ENCODE data around the gene DPP3. TPM values are rescaled to one million over a fixed set of nuclear protein-coding genes. Genes with fewer than 3 reads are reported as not detected.

Gene DPP3
- total RNA-seq, 1 experiment from 2014 or later, result 135 TPM

GRCh38 chr11:66470015-66470414 lies 10.2 kb upstream of the DPP3 start:
- DNase-seq (no peak), ATAC-seq (no peak)
- intact Hi-C loops (cut with micrococcal nuclease), result no loop called here
- peaks cover 14% of the 10 kb centered on the region for H3K79me2 ChIP-seq (ENCODE audit: low read length)
- H4K20me1 ChIP-seq (ENCODE audit: low read length), result no peaks in the 10 kb centered on the region
- no peaks in the 10 kb centered on the region for H3F3A ChIP-seq (ENCODE audit: low read length, unreplicated experiment)
- H2AFZ ChIP-seq (ENCODE audit: low read length), result no peak overlapping the region
- no peak overlapping the region for H3K9ac ChIP-seq (ENCODE audit: low read length)
- ChIA-PET POLR2A (ENCODE audit: unreplicated experiment) (no interaction called here), CTCF (no interaction called here)
- no peaks in the 10 kb centered on the region for H3K27me3 ChIP-seq (ENCODE audit: low read length)
- H3K36me3 ChIP-seq (ENCODE audit: low read depth, low read length), result peaks cover 3% of the 10 kb centered on the region; the same call in 1 of the 2 replicates
- no peak overlapping the region for H3K4me2 ChIP-seq (ENCODE audit: low read length)
- no peaks in the 10 kb centered on the region for H3K9me3 ChIP-seq (ENCODE audit: low read length)
- no TSS peak for BruUV-seq (replicated peaks)
- peaks cover 16% of the 10 kb centered on the region for H3K4me1 ChIP-seq (ENCODE audit: insufficient read depth, low read length)
- TF ChIP-seq EZH2 (IDR thresholded peaks at IDR 0.05; ENCODE audit: low read length, unreplicated experiment), result no peak
- TF ChIP-seq CTCF (conservative IDR thresholded peaks at IDR 0.05; ENCODE audit: low read depth, low read length), result no peak
- no peak for TF ChIP-seq EZH2phosphoT487 (IDR thresholded peaks at IDR 0.05; ENCODE audit: borderline replicate concordance, low read length)
- H3K9me2 ChIP-seq (replicated peaks; ENCODE audit: low read length), result no peaks in the 10 kb centered on the region
- no peak overlapping the region for H3K27ac ChIP-seq (ENCODE audit: low read length)
- no peak overlapping the region for H3K4me3 ChIP-seq (ENCODE audit: low read length)

DNA sequence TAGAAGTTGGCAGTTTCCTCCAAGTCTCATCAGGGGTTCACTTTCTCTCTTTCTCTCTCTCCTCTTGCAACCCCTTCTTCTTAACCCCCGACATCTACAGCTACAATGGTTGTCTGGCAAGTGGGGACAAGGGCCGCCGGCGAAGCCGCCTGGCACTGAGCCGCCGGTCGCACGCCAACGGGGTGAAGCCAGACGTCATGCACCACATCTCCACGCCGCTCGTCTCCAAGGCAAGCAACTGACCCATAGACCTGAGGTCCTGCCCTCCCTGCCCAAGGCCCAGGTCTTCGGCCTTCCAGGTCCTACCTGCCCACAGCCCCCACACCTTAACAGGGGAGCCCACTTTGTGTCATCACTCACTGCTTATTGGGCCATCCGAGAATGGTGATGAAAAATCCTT lies 9.1 kb upstream of the DPP3 start:
- CTCF ChIA-PET, result interaction anchor here (0.6 to 0.7 kb wide), 2 partner anchors 9 to 640 kb away, joined by 3 to 4 read pairs; partner anchors contain the start of gene DPP3
- TF ChIP-seq EZH2 (IDR thresholded peaks at IDR 0.05; ENCODE audit: low read length, unreplicated experiment), result no peak
- no peak for TF ChIP-seq EZH2phosphoT487 (IDR thresholded peaks at IDR 0.05; ENCODE audit: borderline replicate concordance, low read length)
- no peak for TF ChIP-seq CTCF (conservative IDR thresholded peaks at IDR 0.05; ENCODE audit: low read depth, low read length)
- H3K4me2 ChIP-seq (ENCODE audit: low read length), result no peak overlapping the region

GRCh38 chr11:66472054-66472453 lies 8.2 kb upstream of the DPP3 start:
- no peaks in the 10 kb centered on the region for H3K9me3 ChIP-seq (ENCODE audit: low read length)
- DNase-seq (no peak), ATAC-seq (no peak)
- no peak overlapping the region for H3K9ac ChIP-seq (ENCODE audit: low read length)
- peaks cover 3% of the 10 kb centered on the region; the same call in 1 of the 2 replicates for H3K36me3 ChIP-seq (ENCODE audit: low read depth, low read length)
- H3K4me1 ChIP-seq (ENCODE audit: insufficient read depth, low read length), result peaks cover 10% of the 10 kb centered on the region
- H4K20me1 ChIP-seq (ENCODE audit: low read length), result no peaks in the 10 kb centered on the region
- ChIA-PET POLR2A (ENCODE audit: unreplicated experiment) (interaction anchor here (0.6 kb wide), 1 partner anchor 866 kb away, joined by 3 read pairs; no protein-coding TSS in a partner anchor), CTCF (interaction anchor here (0.5 to 0.7 kb wide), 2 partner anchors 95 to 641 kb away, joined by 3 to 4 read pairs; no protein-coding TSS in a partner anchor)
- H2AFZ ChIP-seq (ENCODE audit: low read length), result no peak overlapping the region
- H3K79me2 ChIP-seq (ENCODE audit: low read length), result peaks cover 14% of the 10 kb centered on the region
- no peaks in the 10 kb centered on the region for H3K27me3 ChIP-seq (ENCODE audit: low read length)
- no peak for TF ChIP-seq EZH2 (IDR thresholded peaks at IDR 0.05; ENCODE audit: low read length, unreplicated experiment)
- TF ChIP-seq EZH2phosphoT487 (IDR thresholded peaks at IDR 0.05; ENCODE audit: borderline replicate concordance, low read length), result no peak
- TF ChIP-seq CTCF (conservative IDR thresholded peaks at IDR 0.05; ENCODE audit: low read depth, low read length), result no peak
- H3K4me2 ChIP-seq (ENCODE audit: low read length), result no peak overlapping the region
- H3F3A ChIP-seq (ENCODE audit: low read length, unreplicated experiment), result no peaks in the 10 kb centered on the region
- BruUV-seq (replicated peaks), result no TSS peak
- H3K4me3 ChIP-seq (ENCODE audit: low read length), result no peak overlapping the region
- intact Hi-C loops (cut with micrococcal nuclease), result no loop called here
- H3K27ac ChIP-seq (ENCODE audit: low read length), result no peak overlapping the region
- no peaks in the 10 kb centered on the region for H3K9me2 ChIP-seq (replicated peaks; ENCODE audit: low read length)

More for the DNA sequence above, 9.1 kb upstream of the DPP3 start:
- Histone ChIP-seq H3K79me2 (ENCODE audit: low read length) (peaks cover 14% of the 10 kb centered on the region), H3K27me3 (ENCODE audit: low read length) (no peaks in the 10 kb centered on the region), H2AFZ (ENCODE audit: low read length) (no peak overlapping the region), H3K27ac (ENCODE audit: low read length) (no peak overlapping the region), H4K20me1 (ENCODE audit: low read length) (no peaks in the 10 kb centered on the region), H3K9ac (ENCODE audit: low read length) (no peak overlapping the region), H3F3A (ENCODE audit: low read length, unreplicated experiment) (no peaks in the 10 kb centered on the region), H3K4me1 (ENCODE audit: insufficient read depth, low read length) (peaks cover 12% of the 10 kb centered on the region), H3K9me2 (replicated peaks; ENCODE audit: low read length) (no peaks in the 10 kb centered on the region), H3K36me3 (ENCODE audit: low read depth, low read length) (peaks cover 3% of the 10 kb centered on the region; the same call in 1 of the 2 replicates), H3K9me3 (ENCODE audit: low read length) (no peaks in the 10 kb centered on the region), H3K4me3 (ENCODE audit: low read length) (no peak overlapping the region)
- no peak for ATAC-seq
- intact Hi-C loops (cut with micrococcal nuclease), result no loop called here
- no TSS peak for BruUV-seq (replicated peaks)
- POLR2A ChIA-PET (ENCODE audit: unreplicated experiment), result no interaction called here
- DNase-seq, result no peak

Measured in PC-3 (cell line).